ENCODE measurements around the gene FLT3LG. TPM values are rescaled to one million over a fixed set of nuclear protein-coding genes. Genes with fewer than 3 reads are reported as not detected.

Gene FLT3LG
- total RNA-seq, 4 donors from 2014 or later = 1.00 to 4.0 (median 3.2) TPM; not detected in 1

- peaks cover 0 to 23% (median 6%) of the 10 kb centered on the region in 4 donors for H3K36me3 ChIP-seq
- H3K9me3 ChIP-seq = no peaks in the 10 kb centered on the region
- in situ Hi-C loops (cut with MboI; ENCODE audit: low pct_ligation_motif_present in 1 of 4, low pct_unique_long_range_greater_than_20kb in 1 of 4, low sequenced_read_pairs in 3 of 4) = loop anchor here in 1 of 4 donors (25.0 kb wide), 1 partner anchor 364 kb away; the partner anchor contains the start of genes PNKP and PTOV1
- no peak overlapping the region for H3K4me3 ChIP-seq
- H3K27me3 ChIP-seq = no peaks in the 10 kb centered on the region
- peaks cover 18 to 47% (median 34%) of the 10 kb centered on the region in 4 donors for H3K4me1 ChIP-seq
- H3K27ac ChIP-seq = peak overlapping the region in 2 of 4 donors; percentile 9 to 83
- no peak for TF ChIP-seq CTCF (IDR thresholded peaks at IDR 0.05)
- no peak for TF ChIP-seq EP300 (IDR thresholded peaks at IDR 0.05; ENCODE audit: low read depth)
- TF ChIP-seq POLR2A (IDR thresholded peaks at IDR 0.05) = no peak
- no peak for TF ChIP-seq POLR2AphosphoS5 (IDR thresholded peaks at IDR 0.05)
- intact Hi-C loops (cut with DNase I; ENCODE audit: low total_unique reads) = no loop called here
- WGBS, 2 donors (ENCODE audit: low coverage in 1 of 2) = 73% methylated on average over 7 of the region's 7 CpGs; no CpG with 5 or more reads in 1 of the 2 donors
- DNase-seq = no peak
These were observed 24.5 kb downstream of the FLT3LG start for GRCh38 chr19:49498475-49498874.

GRCh38 chr19:49499030-49499670, 25.1 kb downstream of the FLT3LG start:
- no peaks in the 10 kb centered on the region for H3K9me3 ChIP-seq
- intact Hi-C loops (cut with DNase I; ENCODE audit: low total_unique reads) (no loop called here), in situ Hi-C loops (cut with MboI; ENCODE audit: low pct_ligation_motif_present in 1 of 4, low pct_unique_long_range_greater_than_20kb in 1 of 4, low sequenced_read_pairs in 3 of 4) (loop anchor here in 1 of 4 donors (25.0 kb wide), 1 partner anchor 363 kb away; the partner anchor contains the start of genes PNKP and PTOV1)
- peaks cover 0 to 23% (median 6%) of the 10 kb centered on the region in 4 donors for H3K36me3 ChIP-seq
- TF ChIP-seq EP300 (IDR thresholded peaks at IDR 0.05; ENCODE audit: low read depth) (no peak), POLR2A (IDR thresholded peaks at IDR 0.05) (no peak), CTCF (IDR thresholded peaks at IDR 0.05) (no peak), POLR2AphosphoS5 (IDR thresholded peaks at IDR 0.05) (no peak)
- H3K27me3 ChIP-seq = no peaks in the 10 kb centered on the region
- H3K27ac ChIP-seq = peak overlapping the region; percentile 64 to 83 (median 68)
- peak overlapping the region in 1 of 4 donors; percentile 34 for H3K4me3 ChIP-seq
- WGBS, 2 donors (ENCODE audit: low coverage in 1 of 2) = 58 to 67% methylated on average over 2 to 19 of the region's 19 CpGs
- no peak for DNase-seq
- peaks cover 18 to 45% (median 34%) of the 10 kb centered on the region in 4 donors for H3K4me1 ChIP-seq

GRCh38 chr19:49502866-49503581, 29.0 kb downstream of the FLT3LG start:
- intact Hi-C loops (cut with DNase I; ENCODE audit: low total_unique reads) (loop anchor here (2.0 kb wide), 1 partner anchor 44 kb away; no protein-coding TSS in a partner anchor), in situ Hi-C loops (cut with MboI; ENCODE audit: low pct_ligation_motif_present in 1 of 4, low pct_unique_long_range_greater_than_20kb in 1 of 4, low sequenced_read_pairs in 3 of 4) (no loop called here)
- peak; percentile 43 for DNase-seq
- H3K4me1 ChIP-seq = peaks cover 10 to 26% (median 15%) of the 10 kb centered on the region in 4 donors
- H3K9me3 ChIP-seq = no peaks in the 10 kb centered on the region
- no peak overlapping the region for H3K4me3 ChIP-seq
- no peaks in the 10 kb centered on the region for H3K27me3 ChIP-seq
- TF ChIP-seq CTCF (IDR thresholded peaks at IDR 0.05) (peak; percentile 55 to 82 (median 66)), EP300 (IDR thresholded peaks at IDR 0.05; ENCODE audit: low read depth) (no peak), POLR2A (IDR thresholded peaks at IDR 0.05) (no peak), POLR2AphosphoS5 (IDR thresholded peaks at IDR 0.05) (no peak)
- peaks cover 0 to 16% (median 3%) of the 10 kb centered on the region in 4 donors for H3K36me3 ChIP-seq
- no peak overlapping the region for H3K27ac ChIP-seq
- WGBS, 2 donors (ENCODE audit: low coverage in 1 of 2) = 48% methylated on average over 14 of the region's 14 CpGs; no CpG with 5 or more reads in 1 of the 2 donors

- peaks cover 0 to 11% (median under 1%) of the 10 kb centered on the region in 4 donors for H3K36me3 ChIP-seq
- intact Hi-C loops (cut with DNase I; ENCODE audit: low total_unique reads) = loop anchor here (2.0 kb wide), 1 partner anchor 43 kb away; no protein-coding TSS in a partner anchor
- in situ Hi-C loops (cut with MboI; ENCODE audit: low pct_ligation_motif_present in 1 of 4, low pct_unique_long_range_greater_than_20kb in 1 of 4, low sequenced_read_pairs in 3 of 4) = no loop called here
- no peak for DNase-seq
- no peak overlapping the region for H3K4me3 ChIP-seq
- no peaks in the 10 kb centered on the region for H3K27me3 ChIP-seq
- WGBS, 2 donors (ENCODE audit: low coverage in 1 of 2) = 81 to 100% methylated on average over 1 to 9 of the region's 9 CpGs
- H3K9me3 ChIP-seq = no peaks in the 10 kb centered on the region
- no peak overlapping the region for H3K27ac ChIP-seq
- TF ChIP-seq POLR2A (IDR thresholded peaks at IDR 0.05) = no peak
- no peak for TF ChIP-seq EP300 (IDR thresholded peaks at IDR 0.05; ENCODE audit: low read depth)
- TF ChIP-seq POLR2AphosphoS5 (IDR thresholded peaks at IDR 0.05) = no peak
- TF ChIP-seq CTCF (IDR thresholded peaks at IDR 0.05) = no peak
- peaks cover 6 to 21% (median 9%) of the 10 kb centered on the region in 4 donors for H3K4me1 ChIP-seq
These were observed 29.6 kb downstream of the FLT3LG start for GRCh38 chr19:49503582-49503962.

Measured in transverse colon (tissue), 4 donors.